A549 treated with Hydrocortisone at 1 μM for 4 hours (cell line): Measurements from ENCODE around the gene GLUD2. TPM values are rescaled to one million over a fixed set of nuclear protein-coding genes. Genes with fewer than 3 reads are reported as not detected.

Source experiments
- total RNA-seq: library from RNA; stranded (reverse); fragments of 200-300 nt; extraction: Qiagen RNA extraction; gene quantifications from 5 replicates; pipeline ENCODE4 v1.2.3, GENCODE V29; 2022

The GLUD2 gene
- 1.6 to 3.4 TPM (median 2.2 TPM) in 5 replicates for total RNA-seq

GRCh38 chrX:121047441-121048419, at the start of gene GLUD2:
Gene GLUD2 (plus strand): TSS chrX:121047610. CDS start chrX:121047685, 75 bp downstream.

Other genes with a start within 250 kb of the GLUD2 start
- gene CT47B1, start 171.7 kb upstream of the GLUD2 start, total RNA-seq, result not detected in 5 replicates
- gene CT47A11, start 110.5 kb upstream of the GLUD2 start, total RNA-seq, result not detected in 5 replicates
- gene CT47A10, start 105.6 kb upstream of the GLUD2 start, total RNA-seq, result not detected in 5 replicates
- gene CT47A9, start 100.7 kb upstream of the GLUD2 start, total RNA-seq, result not detected in 5 replicates
- not detected in 5 replicates for gene CT47A8, start 95.9 kb upstream of the GLUD2 start, total RNA-seq
- not detected in 5 replicates for gene CT47A7, start 91.0 kb upstream of the GLUD2 start, total RNA-seq
- gene CT47A6, start 86.1 kb upstream of the GLUD2 start, total RNA-seq, result not detected in 5 replicates
- gene CT47A5, start 81.3 kb upstream of the GLUD2 start, total RNA-seq, result not detected in 5 replicates
- gene CT47A4, start 76.4 kb upstream of the GLUD2 start, total RNA-seq, result not detected in 5 replicates
- not detected in 5 replicates for gene CT47A3, start 71.5 kb upstream of the GLUD2 start, total RNA-seq
- gene CT47A2, start 66.7 kb upstream of the GLUD2 start, total RNA-seq, result not detected in 5 replicates
- not detected in 5 replicates for gene CT47A1, start 61.9 kb upstream of the GLUD2 start, total RNA-seq